ENCODE measurements around the gene KIF4A.

- TF ChIP-seq CTCF (IDR thresholded peaks at IDR 0.05) (no peak), POLR2AphosphoS5 (IDR thresholded peaks at IDR 0.05) (no peak), POLR2A (IDR thresholded peaks at IDR 0.05; ENCODE audit: low read depth) (no peak)
Measured at GRCh38 chrX:70352496-70352895, 62.6 kb downstream of the KIF4A start.
